Lower leg skin (tissue), 3 donors: ENCODE results near the gene ACOT6.

ENCODE experiments used
- CTCF ChIP-seq, 3 donors: fragments of 450-650 bp; IDR thresholded peaks; one replicate each; pipeline ENCODE4 v1.5.1; 2016; ENCODE audit warnings: antibody characterized with exemption in 3 of 3, mild to moderate bottlenecking in 3 of 3, moderate library complexity in 2 of 3
- POLR2A ChIP-seq, 2 donors: fragments of 450-650 bp; IDR thresholded peaks; one replicate each; pipeline ENCODE4 v1.6.1; 2016 to 2017; ENCODE audit warnings: antibody characterized with exemption in 2 of 2, mild to moderate bottlenecking in 1 of 2, moderate library complexity in 1 of 2

- TF ChIP-seq CTCF (IDR thresholded peaks at IDR 0.05) = no peak
- TF ChIP-seq POLR2A (IDR thresholded peaks at IDR 0.05) = no peak
Observed at GRCh38 chr14:73567951-73568885, 44.1 kb upstream of the ACOT6 start.
